B cell (primary cell): ENCODE results near the gene DPH1. TPM values are rescaled to one million over a fixed set of nuclear protein-coding genes. Genes with fewer than 3 reads are reported as not detected.

ENCODE experiments used
- ATAC-seq: fragments of 200-7000 bp; cut with Tn5 transposase; one replicate; pipeline ENCODE4 v1.10.0; 2021; ENCODE audit warnings: low read depth, mild to moderate bottlenecking, moderate number of reproducible peaks, moderate library complexity
- CTCF ChIA-PET: fragments of 350-600 bp; sonication (Branson Sonifier 250); formaldehyde crosslinking; loops from one replicate; lab custom pipeline; 2021; ENCODE audit warnings: antibody characterized with exemption, inconsistent platforms; lab: Charles Lee
- POLR2A ChIA-PET: fragments of 350-600 bp; sonication (Branson Sonifier 250); formaldehyde crosslinking; loops from one replicate; lab custom pipeline; 2021; ENCODE audit warnings: antibody characterized with exemption; lab: Charles Lee
- DNase-seq: peaks from one replicate; pipeline ENCODE4 v3.0.0; 2013
- H2AFZ ChIP-seq: 2 replicates; pipeline ENCODE4 v1.6.1; 2012; ENCODE audit warnings: mild to moderate bottlenecking, low read depth, low read length; ENCODE audit not compliant: insufficient read depth, poor library complexity, severe bottlenecking
- H3K27ac ChIP-seq, 2 donors: 1 replicate in 1 of 2; 2 replicates in 1 of 2; pipeline ENCODE4 v1.5.1; 2012 to 2013; ENCODE audit warnings: low read length in 2 of 2, mild to moderate bottlenecking in 2 of 2, moderate library complexity in 1 of 2
- H3K27me3 ChIP-seq, 4 experiments: fragments of 200-600 bp in 1 of 4; sonication (generic) in 1 of 4; replicated peaks in 1 of 4; 1 replicate in 2 of 4; 2 replicates in 2 of 4; pipeline versions ENCODE4 v1.6.1 to v1.7.0; 2013 to 2016; ENCODE audit warnings: low read length in 3 of 4, mild to moderate bottlenecking in 2 of 4, mixed read lengths in 1 of 4, moderate library complexity in 1 of 4; ENCODE audit not compliant: insufficient read depth in 4 of 4, control insufficient read depth in 3 of 4; ENCODE audit errors: control extremely low read depth in 1 of 4
- H3K36me3 ChIP-seq, 2 experiments: replicated peaks in 1 of 2; 1 replicate in 1 of 2; 2 replicates in 1 of 2; pipeline versions ENCODE4 v1.6.1 to v1.7.1; 2013; ENCODE audit warnings: low read length in 1 of 2; ENCODE audit not compliant: insufficient read depth in 2 of 2, control insufficient read depth in 1 of 2; ENCODE audit errors: control extremely low read depth in 1 of 2, extremely low read depth in 1 of 2
- H3K4me1 ChIP-seq, 2 donors: fragments of 200-600 bp in 1 of 2; sonication (generic) in 1 of 2; 1 replicate in 1 of 2; 2 replicates in 1 of 2; pipeline versions ENCODE4 v1.5.1 to v1.6.1; 2013 to 2017; ENCODE audit warnings: low read length in 2 of 2; ENCODE audit not compliant: control insufficient read depth in 2 of 2, insufficient read depth in 2 of 2
- H3K4me2 ChIP-seq: replicated peaks from 2 replicates; pipeline ENCODE3; 2012; ENCODE audit warnings: mild to moderate bottlenecking, low read depth, low read length; ENCODE audit not compliant: poor library complexity, severe bottlenecking
- H3K4me3 ChIP-seq, 5 experiments: fragments of 200-600 bp in 1 of 5; sonication (generic) in 1 of 5; 1 replicate in 3 of 5; 2 replicates in 2 of 5; pipeline versions ENCODE4 v1.5.1 to v1.7.0; 2011 to 2016; ENCODE audit warnings: low read length in 4 of 5, mild to moderate bottlenecking in 4 of 5, low read depth in 2 of 5, control low read depth in 1 of 5, moderate library complexity in 1 of 5; ENCODE audit not compliant: insufficient read depth in 1 of 5; ENCODE audit errors: control extremely low read depth in 1 of 5, extremely low read depth in 1 of 5
- H3K79me2 ChIP-seq: fragments of 200-600 bp; sonication (generic); one replicate; pipeline ENCODE4 v1.6.0; 2016; ENCODE audit warnings: low read length; ENCODE audit not compliant: control insufficient read depth, insufficient read depth
- H3K9ac ChIP-seq: fragments of 200-600 bp; sonication (generic); 2 replicates; pipeline ENCODE4 v1.6.1; 2017; ENCODE audit warnings: mild to moderate bottlenecking, low read length, moderate library complexity
- H3K9me3 ChIP-seq, 3 donors: one replicate each; pipeline versions ENCODE4 v1.6.1 to v1.7.1; 2013; ENCODE audit warnings: low read length in 2 of 3; ENCODE audit not compliant: control insufficient read depth in 2 of 3, insufficient read depth in 1 of 3; ENCODE audit errors: control extremely low read depth in 1 of 3
- H4K20me1 ChIP-seq: 2 replicates; pipeline ENCODE4 v1.6.0; 2012; ENCODE audit warnings: mild to moderate bottlenecking, low read length; ENCODE audit not compliant: insufficient read depth, control insufficient read depth, poor library complexity, severe bottlenecking
- H3K27ac Mint-ChIP-seq: one replicate; pipeline ENCODE4 v1.8.0; 2021; ENCODE audit warnings: mixed read lengths
- H3K27me3 Mint-ChIP-seq: one replicate; pipeline ENCODE4 v1.8.0; 2021; ENCODE audit warnings: mixed read lengths
- H3K4me1 Mint-ChIP-seq: one replicate; pipeline ENCODE4 v1.8.0; 2021; ENCODE audit warnings: mixed read lengths
- H3K4me3 Mint-ChIP-seq: one replicate; pipeline ENCODE4 v1.8.0; 2021; ENCODE audit warnings: mixed read lengths
- H3K9me3 Mint-ChIP-seq: one replicate; pipeline ENCODE4 v1.8.0; 2022; ENCODE audit warnings: mixed read lengths; ENCODE audit not compliant: insufficient read depth
- CTCF ChIP-seq: fragments of 200-600 bp; IDR thresholded peaks from one replicate; pipeline ENCODE4 v1.8.0; 2022; ENCODE audit warnings: antibody characterized with exemption, mild to moderate bottlenecking
- EZH2 ChIP-seq: IDR thresholded peaks from 2 replicates; pipeline ENCODE4 v1.6.1; 2012; ENCODE audit warnings: borderline replicate concordance, low read depth, mild to moderate bottlenecking, moderate library complexity, low read length; ENCODE audit not compliant: insufficient read depth, poor library complexity, severe bottlenecking
- WGBS: methylation state at CpG from one replicate; pipeline ENCODE4 v1.1.5; 2013; ENCODE audit warnings: missing lambda C conversion rate; ENCODE audit not compliant: insufficient coverage; 5-methylcytosine and 5-hydroxymethylcytosine counted together
- intact Hi-C: fragments of 100-400 bp; cut with micrococcal nuclease; formaldehyde crosslinking; loops from one replicate; pipeline ENCODE4 v1.10.0; 2022
- polyA plus RNA-seq: library from polyadenylated mRNA; depleted of rRNA; stranded (reverse); fragments of >200 nt; gene quantifications from 2 replicates; pipeline ENCODE4 v1.2.3, GENCODE V29; 2012
- total RNA-seq, 2 donors: library from RNA; stranded (reverse); fragments of 120-200 nt in 1 of 2; gene quantifications; 1 replicate in 1 of 2; 2 replicates in 1 of 2; pipeline versions ENCODE4 v1.2.3 to v1.2.4, GENCODE V29; 2013 to 2022

DPH1 gene
- total and polyA plus RNA-seq, 2 donors (not counting 1 experiment from before 2014, with no cell fraction given) = 83.6 to 105 TPM

GRCh38 chr17:2004435-2004952 lies 25.5 kb upstream of the DPH1 start:
- H3K27ac ChIP-seq = no peak overlapping the region
- H3K4me1 ChIP-seq = no peaks in the 10 kb centered on the region
- ChIA-PET POLR2A (no interaction called here), CTCF (no interaction called here)
- Mint-ChIP-seq H3K9me3 (no peaks in the 10 kb centered on the region), H3K4me3 (no peak overlapping the region), H3K27ac (no peak overlapping the region), H3K4me1 (peaks cover under 1% of the 10 kb centered on the region), H3K27me3 (peaks cover 19% of the 10 kb centered on the region)
- no peaks in the 10 kb centered on the region for H3K79me2 ChIP-seq
- 79% methylated on average over 8 of the region's 12 CpGs for WGBS
- no peak overlapping the region for H2AFZ ChIP-seq
- H3K36me3 ChIP-seq = no peaks in the 10 kb centered on the region
- H3K9ac ChIP-seq = no peak overlapping the region
- H3K27me3 ChIP-seq = peaks cover 0 to 14% (median 2%) of the 10 kb centered on the region in 4 experiments
- intact Hi-C loops = no loop called here
- H3K9me3 ChIP-seq = peaks cover 0 to 2% (median 0%) of the 10 kb centered on the region in 3 donors
- no peak overlapping the region for H3K4me3 ChIP-seq
- no peak overlapping the region for H3K4me2 ChIP-seq
- TF ChIP-seq CTCF (no peak), EZH2 (no peak)
- ATAC-seq = no peak
- no peak for DNase-seq
- no peaks in the 10 kb centered on the region for H4K20me1 ChIP-seq

- Mint-ChIP-seq H3K4me3 (no peak overlapping the region), H3K9me3 (no peaks in the 10 kb centered on the region), H3K27ac (no peak overlapping the region), H3K27me3 (peaks cover 25% of the 10 kb centered on the region), H3K4me1 (no peaks in the 10 kb centered on the region)
- no peaks in the 10 kb centered on the region for H4K20me1 ChIP-seq
- H3K4me1 ChIP-seq = no peaks in the 10 kb centered on the region
- no peaks in the 10 kb centered on the region for H3K79me2 ChIP-seq
- DNase-seq (no peak), ATAC-seq (no peak)
- intact Hi-C loops = no loop called here
- peaks cover 0 to 15% (median 1%) of the 10 kb centered on the region in 4 experiments for H3K27me3 ChIP-seq
- ChIA-PET CTCF (no interaction called here), POLR2A (no interaction called here)
- TF ChIP-seq EZH2 (no peak), CTCF (no peak)
- no peak overlapping the region for H3K4me2 ChIP-seq
- H3K9me3 ChIP-seq = no peaks in the 10 kb centered on the region
- WGBS = 95% methylated on average over 15 of the region's 15 CpGs
- no peak overlapping the region for H3K4me3 ChIP-seq
- no peak overlapping the region for H3K9ac ChIP-seq
- H3K36me3 ChIP-seq = no peaks in the 10 kb centered on the region
- H2AFZ ChIP-seq = no peak overlapping the region
- no peak overlapping the region for H3K27ac ChIP-seq
Measured at GRCh38 chr17:2008332-2009126, 21.4 kb upstream of the DPH1 start.
